T-helper 17 cell (primary cell): ENCODE measurements around the gene APC2. TPM values are rescaled to one million over a fixed set of nuclear protein-coding genes. Genes with fewer than 3 reads are reported as not detected.

Experiments used
- ATAC-seq: fragments of 150-1000 bp; cut with Tn5 transposase; 2 replicates; pipeline ENCODE4 v1.10.0; 2021; ENCODE audit warnings: mild to moderate bottlenecking, moderate library complexity
- DNase-seq, 3 donors: peaks; one replicate each; pipeline versions ENCODE4 v3.0.0 to v3.0.0-alpha.2; 2020 to 2021
- H3K9me3 ChIP-seq: one replicate; pipeline ENCODE4 v1.7.0; 2013; ENCODE audit warnings: low read length, mild to moderate bottlenecking; ENCODE audit not compliant: control insufficient read depth, poor library complexity, severe bottlenecking
- H3K27ac Mint-ChIP-seq: one replicate; pipeline ENCODE4 v1.8.0; 2022; ENCODE audit warnings: mild to moderate bottlenecking, moderate library complexity, mixed read lengths
- H3K27me3 Mint-ChIP-seq: one replicate; pipeline ENCODE4 v1.8.0; 2022; ENCODE audit warnings: mixed read lengths
- H3K36me3 Mint-ChIP-seq: one replicate; pipeline ENCODE4 v1.8.0; 2022; ENCODE audit warnings: low read depth, mixed read lengths
- H3K4me1 Mint-ChIP-seq: one replicate; pipeline ENCODE4 v1.8.0; 2022; ENCODE audit warnings: mild to moderate bottlenecking, mixed read lengths
- H3K4me3 Mint-ChIP-seq: one replicate; pipeline ENCODE4 v1.8.0; 2022; ENCODE audit warnings: mild to moderate bottlenecking, moderate library complexity, mixed read lengths
- total RNA-seq, 4 donors: library from RNA in 2 of 4; stranded (reverse) in 2 of 4; gene quantifications; one replicate each; pipeline ENCODE4 v1.2.3 and lab custom pipeline; 2022 to 2026

APC2 gene
- total RNA-seq, 2 donors from 2014 or later, result 0.07 to 0.44 TPM

DNA sequence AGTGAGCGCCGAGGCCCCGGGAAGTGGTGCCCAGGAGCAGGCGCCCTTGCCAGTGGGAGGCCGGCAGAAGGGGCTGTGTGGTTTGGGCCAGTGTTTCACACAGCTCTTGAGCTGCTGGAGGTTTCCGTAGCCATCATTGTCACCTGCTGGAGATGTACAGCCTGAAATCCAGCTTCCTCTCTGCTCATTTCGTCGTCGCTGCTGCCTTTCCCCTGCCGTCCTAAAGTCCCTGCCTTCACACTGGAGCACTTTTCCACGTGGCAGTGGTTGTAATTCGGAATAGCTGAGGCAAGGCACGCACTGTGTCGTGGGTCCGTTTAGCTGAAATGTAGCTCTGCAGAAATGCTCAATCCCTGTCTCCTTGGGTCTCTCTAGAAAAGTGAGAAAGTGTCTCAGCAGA, 29.3 kb upstream of the APC2 start:
- DNase-seq (no peak), ATAC-seq (no peak)
- no peaks in the 10 kb centered on the region for H3K27me3 Mint-ChIP-seq
- H3K36me3 Mint-ChIP-seq, result peaks cover 9% of the 10 kb centered on the region
- H3K4me1 Mint-ChIP-seq, result peaks cover 20% of the 10 kb centered on the region
- H3K9me3 ChIP-seq, result no peaks in the 10 kb centered on the region
- peak overlapping the region; percentile 28 for H3K4me3 Mint-ChIP-seq
- H3K27ac Mint-ChIP-seq, result no peak overlapping the region

DNA sequence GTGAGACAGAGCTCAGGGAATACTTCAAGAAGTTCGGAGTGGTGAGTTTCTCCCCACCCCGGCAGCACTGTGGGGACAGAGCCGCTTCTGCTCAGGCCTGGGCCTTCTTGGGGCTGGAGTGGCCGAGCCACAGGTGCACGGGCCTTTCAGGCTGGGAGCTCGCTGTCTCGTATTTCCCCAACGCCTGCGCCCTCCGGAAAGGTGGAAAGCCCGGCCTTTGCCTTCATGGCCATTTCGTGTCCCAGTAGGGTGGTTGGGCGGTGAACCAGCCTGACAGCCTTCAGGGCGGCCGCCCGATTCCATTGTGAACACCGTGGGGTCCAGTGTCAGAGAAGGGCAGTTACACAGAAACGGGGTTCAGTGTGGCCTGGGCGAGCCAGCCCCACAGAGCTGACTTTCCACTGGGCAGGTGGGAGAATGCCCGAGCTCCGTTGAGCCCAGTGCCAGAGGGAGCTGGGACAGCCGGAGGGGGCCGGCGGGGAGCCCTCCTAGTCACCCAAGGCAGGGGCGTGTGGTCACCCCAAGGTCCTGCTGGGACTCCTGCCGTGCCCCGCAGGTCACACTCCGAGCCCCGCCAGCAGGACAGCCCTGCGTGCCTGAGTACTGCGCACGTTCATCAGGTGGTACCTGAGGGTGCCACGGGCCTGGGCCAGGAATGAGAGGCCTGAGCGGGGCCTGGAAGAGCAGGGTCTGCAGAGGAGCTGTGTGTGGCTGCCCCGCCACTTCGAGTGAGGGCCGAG, 28.5 kb upstream of the APC2 start:
- H3K27me3 Mint-ChIP-seq, result no peaks in the 10 kb centered on the region
- H3K36me3 Mint-ChIP-seq, result peaks cover 9% of the 10 kb centered on the region
- ATAC-seq, result no peak
- no peaks in the 10 kb centered on the region for H3K9me3 ChIP-seq
- peaks cover 13% of the 10 kb centered on the region for H3K4me1 Mint-ChIP-seq
- no peak for DNase-seq
- H3K4me3 Mint-ChIP-seq, result no peak overlapping the region
- H3K27ac Mint-ChIP-seq, result no peak overlapping the region

DNA sequence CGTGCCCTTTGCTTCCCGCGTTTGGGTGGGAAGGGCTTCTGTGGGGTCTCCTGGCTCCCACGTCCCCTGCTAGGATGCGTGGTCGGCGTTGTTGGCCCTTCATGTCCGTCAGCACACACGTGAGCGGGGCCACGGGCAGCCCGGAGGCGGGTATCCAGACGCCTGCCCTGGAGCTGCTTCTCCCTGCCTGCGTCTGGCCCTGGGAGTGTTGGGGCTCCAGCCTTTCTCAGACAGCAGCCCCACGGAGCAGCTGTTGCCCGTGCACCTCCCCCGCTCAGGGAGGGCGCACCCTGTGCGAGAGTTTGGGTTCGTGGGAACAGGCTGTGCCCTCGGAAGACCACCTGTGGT, 28.0 kb upstream of the APC2 start:
- H3K36me3 Mint-ChIP-seq, result peaks cover 9% of the 10 kb centered on the region
- peaks cover 10% of the 10 kb centered on the region for H3K4me1 Mint-ChIP-seq
- H3K4me3 Mint-ChIP-seq, result no peak overlapping the region
- ATAC-seq (no peak), DNase-seq (no peak)
- no peak overlapping the region for H3K27ac Mint-ChIP-seq
- H3K27me3 Mint-ChIP-seq, result no peaks in the 10 kb centered on the region
- no peaks in the 10 kb centered on the region for H3K9me3 ChIP-seq

DNA sequence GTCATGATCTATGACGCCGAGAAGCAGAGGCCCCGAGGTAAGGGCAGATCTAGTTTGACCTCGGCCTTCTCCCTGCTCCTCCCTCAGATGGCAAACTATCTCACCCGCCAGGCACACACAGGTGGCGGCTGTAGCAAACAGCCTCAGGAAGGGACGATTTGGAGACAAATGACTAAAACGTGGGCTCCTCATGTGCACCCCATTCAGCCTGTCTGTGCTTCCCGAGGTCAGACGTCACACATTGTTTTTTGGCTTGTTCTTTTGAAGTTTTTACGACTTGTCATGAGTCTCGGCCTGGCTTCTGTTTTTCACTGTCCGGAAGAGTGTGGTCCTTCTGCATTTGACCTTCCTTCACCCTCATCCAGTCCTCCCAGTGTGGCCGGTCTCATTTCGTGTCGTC, 27.6 kb upstream of the APC2 start:
- Mint-ChIP-seq H3K4me3 (no peak overlapping the region), H3K36me3 (peaks cover 9% of the 10 kb centered on the region), H3K4me1 (peaks cover 6% of the 10 kb centered on the region), H3K27me3 (no peaks in the 10 kb centered on the region), H3K27ac (peak overlapping the region; percentile 70)
- ATAC-seq, result no peak
- DNase-seq, result no peak
- no peaks in the 10 kb centered on the region for H3K9me3 ChIP-seq

DNA sequence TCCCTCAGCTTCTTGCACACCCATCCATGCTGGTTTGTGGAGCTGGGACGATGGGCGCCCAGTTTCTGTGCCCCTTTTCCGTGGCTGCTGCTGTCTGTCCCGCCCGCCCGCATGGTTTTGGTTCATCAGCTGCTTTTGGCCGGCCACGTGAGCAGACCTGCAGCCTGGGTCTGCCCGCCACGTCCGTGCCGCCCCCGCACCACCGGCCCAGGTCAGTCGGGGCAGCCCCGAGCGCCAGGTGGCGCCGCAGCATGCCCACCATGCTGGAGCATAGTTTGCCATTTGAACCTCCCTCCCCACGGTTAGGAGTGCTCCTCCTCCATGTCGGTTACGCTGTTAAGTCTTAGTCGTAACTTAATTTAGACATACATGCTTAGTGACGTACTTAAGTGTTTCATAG, 27.0 kb upstream of the APC2 start:
- ATAC-seq (no peak), DNase-seq (no peak)
- Mint-ChIP-seq H3K36me3 (peaks cover 9% of the 10 kb centered on the region), H3K27ac (peak overlapping the region; percentile 70), H3K27me3 (no peaks in the 10 kb centered on the region), H3K4me1 (peaks cover 3% of the 10 kb centered on the region), H3K4me3 (no peak overlapping the region)
- no peaks in the 10 kb centered on the region for H3K9me3 ChIP-seq

DNA sequence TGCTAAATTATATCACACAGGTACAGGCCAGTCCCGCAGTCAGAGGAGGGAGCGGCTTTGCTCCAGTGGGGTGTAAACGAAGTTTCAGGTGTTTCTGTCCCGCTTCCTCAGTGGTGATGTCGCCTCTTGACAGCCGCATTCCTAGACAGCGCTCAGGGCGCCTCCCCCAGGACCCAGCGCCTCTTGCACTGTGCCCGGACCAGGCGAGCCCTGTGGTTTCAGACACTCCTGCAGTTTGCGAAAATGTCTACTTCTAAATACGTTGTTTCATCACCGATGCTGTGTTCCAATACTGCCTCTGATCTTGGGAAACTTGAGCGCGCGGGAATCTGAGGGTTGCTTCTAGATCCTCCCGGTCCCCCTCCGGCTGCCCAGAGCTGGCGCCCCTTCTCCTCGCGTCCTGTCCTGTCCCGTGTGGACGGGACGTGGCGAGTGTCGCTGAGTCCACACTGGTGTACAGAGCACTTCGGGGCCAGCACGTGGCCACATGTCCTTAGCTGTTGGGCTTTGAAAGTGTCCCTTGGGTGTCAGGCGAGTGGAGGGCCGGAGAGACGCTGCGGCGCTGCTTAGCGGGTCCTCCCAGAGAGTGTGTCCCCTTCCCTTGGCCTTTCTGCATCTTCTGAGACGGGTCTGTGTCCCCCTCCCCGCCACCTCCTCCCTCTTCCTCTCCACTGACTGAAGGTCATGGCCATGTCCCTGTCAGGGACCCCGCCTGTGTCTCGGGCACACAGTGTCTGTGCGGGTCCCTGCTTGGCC, 26.3 kb upstream of the APC2 start:
- DNase-seq (no peak), ATAC-seq (no peak)
- Mint-ChIP-seq H3K36me3 (peaks cover 9% of the 10 kb centered on the region), H3K27ac (peak overlapping the region; percentile 70), H3K27me3 (no peaks in the 10 kb centered on the region), H3K4me3 (no peak overlapping the region), H3K4me1 (peaks cover 3% of the 10 kb centered on the region)
- H3K9me3 ChIP-seq, result no peaks in the 10 kb centered on the region

DNA sequence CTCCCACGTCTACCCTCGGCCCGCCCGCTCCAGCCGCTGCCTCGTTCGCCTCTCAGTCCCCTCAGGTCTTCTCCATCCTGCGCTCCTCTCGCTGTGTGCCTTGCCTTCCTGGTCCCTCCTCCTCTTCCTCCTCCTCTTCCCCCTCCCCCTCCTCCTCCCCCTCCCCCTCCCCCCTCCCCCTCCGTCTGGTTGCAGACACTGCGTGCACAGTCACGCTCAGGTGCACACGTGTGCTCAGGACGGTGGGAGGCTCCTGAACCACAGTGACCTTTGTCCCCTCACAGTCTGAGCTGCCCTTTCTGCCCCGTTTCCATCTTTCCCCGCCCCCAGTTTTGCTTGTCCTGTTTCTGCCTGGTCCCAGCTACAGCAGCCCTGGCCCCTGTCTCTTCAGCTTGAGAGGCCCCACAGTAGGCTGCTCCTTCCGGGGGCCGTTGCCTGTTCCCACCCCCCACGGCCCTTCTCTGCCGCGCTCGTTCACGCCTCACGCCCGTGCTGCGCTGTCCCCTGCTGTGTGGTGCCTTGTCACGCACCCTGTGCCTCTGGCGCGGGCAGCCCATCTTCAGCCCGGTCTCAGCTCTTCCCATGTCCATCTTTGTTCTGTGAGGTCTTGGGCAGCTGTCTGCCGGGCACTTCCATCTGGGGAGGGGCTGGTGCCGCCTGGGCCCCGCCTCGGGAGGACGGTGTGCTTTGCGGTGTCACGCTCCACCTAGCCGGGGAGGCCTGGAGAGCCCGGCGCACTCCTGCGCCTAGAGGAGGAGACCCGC, 25.5 kb upstream of the APC2 start:
- Mint-ChIP-seq H3K4me3 (no peak overlapping the region), H3K27me3 (no peaks in the 10 kb centered on the region), H3K4me1 (peaks cover 3% of the 10 kb centered on the region), H3K36me3 (peaks cover 9% of the 10 kb centered on the region), H3K27ac (no peak overlapping the region)
- ATAC-seq, result no peak
- no peak for DNase-seq
- H3K9me3 ChIP-seq, result no peaks in the 10 kb centered on the region

DNA sequence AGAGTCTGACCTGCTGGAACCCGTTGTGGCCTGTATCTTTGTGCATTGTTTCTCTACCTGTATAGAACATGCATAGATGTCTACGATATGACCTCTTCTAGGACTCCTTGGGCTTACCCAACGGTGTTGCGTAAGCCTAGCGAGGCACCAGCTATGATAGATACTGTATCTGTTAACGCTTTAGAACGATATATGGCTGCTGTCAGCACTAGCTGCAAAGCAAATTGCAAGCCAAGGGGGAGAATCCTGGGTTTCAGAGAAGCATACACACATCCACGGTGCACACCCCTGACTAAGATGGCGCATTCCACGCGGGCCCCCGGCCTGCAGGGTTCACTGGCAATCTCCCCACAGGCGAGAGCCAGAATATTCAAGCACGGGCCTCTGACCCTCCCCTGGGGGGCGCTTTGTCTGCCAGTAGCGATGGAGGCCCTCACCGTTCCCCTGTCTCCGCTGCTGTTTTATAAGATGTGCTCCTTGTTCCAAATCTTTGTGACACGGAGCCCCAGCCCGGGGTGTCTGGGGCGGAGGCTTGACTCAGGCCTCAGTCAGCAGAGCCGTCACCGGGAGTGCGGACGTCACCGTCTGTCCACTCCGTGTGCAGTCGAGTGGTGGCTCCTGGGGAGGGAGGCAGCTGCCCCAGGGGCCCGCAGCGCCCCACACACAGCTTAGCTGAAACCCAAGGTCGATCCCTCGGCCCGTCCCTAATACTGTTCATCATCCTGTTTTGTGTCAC, 24.7 kb upstream of the APC2 start:
- no peak for ATAC-seq
- Mint-ChIP-seq H3K36me3 (peaks cover 9% of the 10 kb centered on the region), H3K27me3 (no peaks in the 10 kb centered on the region), H3K27ac (peak overlapping the region; percentile 11), H3K4me3 (no peak overlapping the region), H3K4me1 (peaks cover 3% of the 10 kb centered on the region)
- DNase-seq, result no peak
- H3K9me3 ChIP-seq, result no peaks in the 10 kb centered on the region

DNA sequence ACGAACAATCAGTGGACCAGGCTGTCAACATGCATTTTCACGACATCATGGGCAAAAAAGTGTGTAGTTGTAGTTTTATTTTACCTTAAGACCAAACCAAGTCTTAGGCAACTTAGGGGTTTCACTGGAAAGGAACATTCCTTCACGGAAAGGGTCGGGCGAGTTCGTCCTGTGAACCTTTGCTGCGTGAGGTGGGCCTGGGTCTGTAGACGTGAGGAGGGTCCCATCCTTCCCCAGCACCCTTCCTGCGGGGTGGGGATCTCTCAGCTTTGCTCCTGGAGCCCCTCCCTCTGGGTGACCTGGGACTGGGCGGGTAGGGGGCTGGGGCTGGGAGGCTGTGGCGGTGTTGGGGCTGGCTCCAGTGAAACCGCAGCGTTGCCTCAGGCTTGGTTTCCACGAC, 24.0 kb upstream of the APC2 start:
- H3K27me3 Mint-ChIP-seq, result no peaks in the 10 kb centered on the region
- peaks cover 3% of the 10 kb centered on the region for H3K4me1 Mint-ChIP-seq
- H3K4me3 Mint-ChIP-seq, result no peak overlapping the region
- H3K27ac Mint-ChIP-seq, result no peak overlapping the region
- DNase-seq (no peak), ATAC-seq (no peak)
- no peaks in the 10 kb centered on the region for H3K9me3 ChIP-seq
- peaks cover 9% of the 10 kb centered on the region for H3K36me3 Mint-ChIP-seq

DNA sequence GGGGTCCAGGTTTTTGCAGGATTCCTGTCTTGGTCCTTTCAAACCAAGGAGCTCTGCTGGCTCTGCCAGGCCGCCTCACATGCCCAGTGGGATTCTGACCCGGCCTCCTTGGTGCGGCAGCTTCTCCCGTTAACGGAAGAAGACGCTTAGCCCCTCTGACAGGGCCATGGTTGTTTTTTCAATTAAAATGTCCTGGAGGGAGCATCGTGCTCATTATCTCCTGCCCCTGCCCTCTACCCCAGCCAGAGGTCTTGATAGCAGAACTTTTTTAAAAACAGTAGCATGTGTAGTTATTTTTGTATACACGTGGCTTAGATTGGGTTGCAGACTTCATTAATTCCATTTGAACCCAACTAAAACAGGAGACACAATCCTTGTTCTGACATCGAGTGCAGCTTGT, 23.2 kb upstream of the APC2 start:
- peaks cover 3% of the 10 kb centered on the region for H3K4me1 Mint-ChIP-seq
- ATAC-seq, result no peak
- no peaks in the 10 kb centered on the region for H3K9me3 ChIP-seq
- H3K36me3 Mint-ChIP-seq, result peaks cover 9% of the 10 kb centered on the region
- DNase-seq, result no peak
- H3K4me3 Mint-ChIP-seq, result no peak overlapping the region
- no peaks in the 10 kb centered on the region for H3K27me3 Mint-ChIP-seq
- H3K27ac Mint-ChIP-seq, result no peak overlapping the region

DNA sequence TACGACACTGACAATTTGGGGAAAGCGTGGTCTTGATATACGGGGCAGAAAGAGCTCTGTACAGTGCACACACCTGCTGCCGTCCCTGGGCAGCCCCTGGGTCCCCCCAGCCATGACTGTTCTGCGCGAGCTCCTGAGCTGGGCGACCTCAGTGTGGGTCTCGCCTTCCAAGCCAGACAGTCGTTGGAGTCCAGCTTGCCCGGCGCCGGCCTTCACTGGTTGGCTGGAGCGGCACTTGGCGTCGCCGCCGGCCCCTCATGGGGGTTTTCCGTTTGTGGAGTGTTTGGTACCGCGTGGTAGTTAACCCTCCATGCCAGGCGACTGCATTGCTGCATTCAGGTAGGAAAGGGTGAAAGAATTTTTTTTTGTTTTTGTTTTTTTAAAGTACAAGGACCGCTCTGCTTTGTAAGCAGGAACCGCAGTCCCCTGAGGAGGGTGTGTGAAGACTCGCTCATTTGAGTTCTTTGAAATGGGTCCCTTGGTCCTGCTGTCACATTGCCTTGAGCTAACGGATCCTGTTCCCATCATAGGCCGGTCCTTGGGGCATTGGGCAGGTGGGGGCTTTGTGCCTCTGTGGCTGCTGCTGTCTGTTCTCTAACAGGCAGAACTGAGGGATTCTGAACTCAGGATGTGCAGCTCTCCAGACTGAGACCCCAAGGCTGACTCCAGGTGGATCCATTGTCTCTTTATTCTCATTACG, 22.6 kb upstream of the APC2 start:
- Mint-ChIP-seq H3K36me3 (peaks cover 9% of the 10 kb centered on the region), H3K27me3 (no peaks in the 10 kb centered on the region), H3K4me1 (peaks cover 3% of the 10 kb centered on the region), H3K4me3 (no peak overlapping the region), H3K27ac (no peak overlapping the region)
- DNase-seq (no peak), ATAC-seq (no peak)
- H3K9me3 ChIP-seq, result no peaks in the 10 kb centered on the region

DNA sequence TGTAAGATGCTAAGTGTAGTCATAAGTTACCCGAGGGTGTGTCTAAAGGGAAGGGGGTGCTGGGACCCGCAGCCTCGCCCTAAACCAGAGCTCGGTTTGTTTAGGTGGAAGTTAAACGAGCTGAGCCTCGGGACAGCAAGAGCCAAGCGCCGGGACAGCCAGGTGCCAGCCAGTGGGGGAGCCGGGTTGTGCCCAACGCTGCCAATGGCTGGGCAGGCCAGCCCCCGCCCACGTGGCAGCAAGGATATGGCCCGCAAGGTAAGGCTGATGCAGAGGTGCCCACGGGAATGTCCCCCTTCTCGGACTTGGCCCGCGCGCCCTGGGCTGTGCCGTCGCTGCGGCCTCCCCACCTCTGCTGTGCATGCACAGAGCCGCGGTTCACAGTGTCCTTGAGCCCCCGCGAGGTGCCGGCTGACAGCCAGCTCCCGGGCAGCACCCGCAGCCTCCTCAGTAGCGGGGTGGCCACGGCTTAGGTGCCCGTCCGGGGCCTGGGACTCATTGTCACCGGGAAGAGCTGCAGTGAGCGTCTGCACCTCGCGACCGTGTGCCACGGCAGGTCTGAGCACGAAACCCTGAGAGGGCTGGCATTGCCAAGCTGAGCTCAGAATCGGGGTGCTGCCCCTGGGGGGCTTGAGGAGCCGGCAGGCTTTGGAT, 21.1 kb upstream of the APC2 start:
- no peaks in the 10 kb centered on the region for H3K36me3 Mint-ChIP-seq
- DNase-seq (no peak), ATAC-seq (no peak)
- H3K4me1 Mint-ChIP-seq, result no peaks in the 10 kb centered on the region
- H3K4me3 Mint-ChIP-seq, result no peak overlapping the region
- H3K27me3 Mint-ChIP-seq, result no peaks in the 10 kb centered on the region
- H3K9me3 ChIP-seq, result no peaks in the 10 kb centered on the region
- H3K27ac Mint-ChIP-seq, result peak overlapping the region; percentile 11
